Measurements from ENCODE around the gene NCAPG2.

NCAPG2 gene

DNA sequence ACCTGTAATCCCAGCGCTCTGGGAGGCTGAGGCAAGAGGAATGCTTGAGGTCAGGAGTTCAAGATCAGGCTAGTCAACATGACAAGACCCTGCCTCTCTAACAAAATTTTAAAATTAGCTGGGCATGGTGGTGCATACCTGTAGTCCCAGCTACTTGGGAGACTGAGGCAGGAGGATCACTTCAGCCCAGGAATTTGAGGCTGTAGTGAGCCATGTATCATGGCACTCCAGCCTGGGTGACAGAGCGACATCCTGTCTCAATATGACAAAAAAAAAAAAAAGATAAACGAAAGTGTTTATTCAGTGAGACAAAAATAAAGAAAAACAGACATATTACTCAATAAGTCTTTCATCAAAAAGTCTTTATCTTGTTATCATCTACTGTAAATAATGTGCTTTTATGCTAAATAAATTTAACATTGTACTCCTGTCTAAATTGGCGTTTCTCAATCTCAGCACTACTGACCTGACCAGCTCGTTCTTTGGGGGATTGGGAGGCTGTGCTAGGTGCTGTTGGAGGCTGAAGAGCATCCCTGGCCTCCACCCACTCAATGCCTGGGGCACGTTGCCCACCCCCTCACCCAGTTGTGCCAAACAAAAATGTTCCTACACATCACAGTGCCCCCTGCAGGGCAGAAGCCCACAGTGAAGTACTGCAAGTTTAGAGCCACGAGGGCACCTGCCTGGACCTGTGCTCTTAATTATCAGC, 57.7 kb downstream of the NCAPG2 start:
- TF ChIP-seq, protein P1, sequence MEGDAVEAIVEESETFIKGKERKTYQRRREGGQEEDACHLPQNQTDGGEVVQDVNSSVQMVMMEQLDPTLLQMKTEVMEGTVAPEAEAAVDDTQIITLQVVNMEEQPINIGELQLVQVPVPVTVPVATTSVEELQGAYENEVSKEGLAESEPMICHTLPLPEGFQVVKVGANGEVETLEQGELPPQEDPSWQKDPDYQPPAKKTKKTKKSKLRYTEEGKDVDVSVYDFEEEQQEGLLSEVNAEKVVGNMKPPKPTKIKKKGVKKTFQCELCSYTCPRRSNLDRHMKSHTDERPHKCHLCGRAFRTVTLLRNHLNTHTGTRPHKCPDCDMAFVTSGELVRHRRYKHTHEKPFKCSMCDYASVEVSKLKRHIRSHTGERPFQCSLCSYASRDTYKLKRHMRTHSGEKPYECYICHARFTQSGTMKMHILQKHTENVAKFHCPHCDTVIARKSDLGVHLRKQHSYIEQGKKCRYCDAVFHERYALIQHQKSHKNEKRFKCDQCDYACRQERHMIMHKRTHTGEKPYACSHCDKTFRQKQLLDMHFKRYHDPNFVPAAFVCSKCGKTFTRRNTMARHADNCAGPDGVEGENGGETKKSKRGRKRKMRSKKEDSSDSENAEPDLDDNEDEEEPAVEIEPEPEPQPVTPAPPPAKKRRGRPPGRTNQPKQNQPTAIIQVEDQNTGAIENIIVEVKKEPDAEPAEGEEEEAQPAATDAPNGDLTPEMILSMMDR (IDR thresholded peaks at IDR 0.05; ENCODE audit: insufficient read depth, low read length, poor library complexity, severe bottlenecking): peak; percentile 62
- Histone ChIP-seq H3K27me3 (replicated peaks; ENCODE audit: control insufficient read depth, insufficient read depth, low read length) (no peaks in the 10 kb centered on the region), H3K36me3 (ENCODE audit: control insufficient read depth, insufficient read depth, low read length) (peaks cover 6% of the 10 kb centered on the region), H3K4me3 (replicated peaks; ENCODE audit: low read depth, low read length) (no peak overlapping the region)
- no peak for DNase-seq (ENCODE audit: extremely low read depth, insufficient read length)

DNA sequence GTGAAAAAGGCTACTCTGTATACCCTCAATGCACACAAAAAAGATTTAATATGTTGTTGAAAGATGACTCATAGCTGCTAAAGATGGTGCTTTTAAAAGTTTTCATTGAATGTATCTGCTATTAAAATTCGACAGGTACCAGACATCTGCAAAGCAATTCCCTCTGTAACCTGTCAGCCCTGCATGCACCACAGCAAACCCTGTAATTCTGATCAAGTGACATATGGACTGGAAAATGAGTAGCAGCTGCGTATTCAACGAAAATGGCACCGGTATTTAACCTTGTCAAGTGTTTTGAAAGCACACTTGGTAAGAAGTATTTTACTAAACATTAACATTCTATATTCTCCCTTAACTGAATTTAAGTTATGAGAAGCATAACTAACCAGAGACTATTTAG, 58.8 kb downstream of the NCAPG2 start:
- TF ChIP-seq, protein P1 (IDR thresholded peaks at IDR 0.05; ENCODE audit: insufficient read depth, low read length, poor library complexity, severe bottlenecking): no peak
- no peaks in the 10 kb centered on the region for H3K27me3 ChIP-seq (replicated peaks; ENCODE audit: control insufficient read depth, insufficient read depth, low read length)

DNA sequence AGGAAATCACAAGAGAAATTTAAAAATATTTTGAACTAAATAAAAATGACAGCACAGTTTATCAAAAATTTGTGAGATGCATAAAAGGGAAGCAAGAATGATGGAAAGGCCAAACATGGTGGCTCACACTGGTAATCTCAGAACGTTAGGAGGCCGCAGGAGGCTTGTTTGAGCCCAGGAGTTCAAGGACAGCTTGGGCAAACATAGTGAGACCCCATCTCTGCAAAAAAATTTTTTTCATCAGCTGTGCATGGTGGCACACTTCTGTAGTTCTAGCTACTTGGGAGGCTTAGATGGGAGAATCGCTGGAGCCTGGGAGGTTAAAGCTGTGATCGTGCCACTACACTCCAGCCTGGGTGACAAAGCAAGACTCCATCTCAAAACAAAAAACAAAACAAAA, 62.5 kb downstream of the NCAPG2 start:
- no peak for DNase-seq (ENCODE audit: extremely low read depth, insufficient read length)
- TF ChIP-seq, protein P1 (IDR thresholded peaks at IDR 0.05; ENCODE audit: insufficient read depth, low read length, poor library complexity, severe bottlenecking): no peak
- peaks cover 3% of the 10 kb centered on the region for H3K36me3 ChIP-seq (ENCODE audit: control insufficient read depth, insufficient read depth, low read length)
- H3K4me3 ChIP-seq (replicated peaks; ENCODE audit: low read depth, low read length): no peak overlapping the region
- no peaks in the 10 kb centered on the region for H3K27me3 ChIP-seq (replicated peaks; ENCODE audit: control insufficient read depth, insufficient read depth, low read length)

More for the DNA sequence above, 58.8 kb downstream of the NCAPG2 start:
- no peak overlapping the region for H3K4me3 ChIP-seq (replicated peaks; ENCODE audit: low read depth, low read length)
- no peak for DNase-seq (ENCODE audit: extremely low read depth, insufficient read length)
- H3K36me3 ChIP-seq (ENCODE audit: control insufficient read depth, insufficient read depth, low read length): peaks cover 4% of the 10 kb centered on the region

DNA sequence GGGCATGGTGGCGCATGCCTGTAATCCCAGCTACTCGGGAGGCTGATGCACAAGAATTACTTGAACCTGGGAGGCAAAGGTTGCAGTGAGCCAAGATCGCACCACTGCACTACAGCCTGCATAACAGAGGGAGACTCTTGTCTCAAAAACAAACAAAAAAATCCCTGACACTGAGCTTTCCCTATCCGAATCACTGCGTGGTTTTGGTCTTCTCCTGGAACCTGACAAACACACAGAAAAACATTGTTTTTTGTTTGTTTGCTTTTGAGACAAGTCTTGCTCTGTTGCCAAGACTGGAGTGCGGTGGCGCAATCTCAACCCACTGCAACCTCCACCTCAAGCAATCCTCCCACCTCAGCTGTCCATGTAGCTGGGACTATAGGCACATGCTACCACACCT, 66.6 kb downstream of the NCAPG2 start:
- no peaks in the 10 kb centered on the region for H3K27me3 ChIP-seq (replicated peaks; ENCODE audit: control insufficient read depth, insufficient read depth, low read length)
- TF ChIP-seq, protein P1 (IDR thresholded peaks at IDR 0.05; ENCODE audit: insufficient read depth, low read length, poor library complexity, severe bottlenecking): no peak
- peaks cover 1% of the 10 kb centered on the region; the same call in 1 of the 2 replicates for H3K36me3 ChIP-seq (ENCODE audit: control insufficient read depth, insufficient read depth, low read length)
- H3K4me3 ChIP-seq (replicated peaks; ENCODE audit: low read depth, low read length): no peak overlapping the region
- DNase-seq (ENCODE audit: extremely low read depth, insufficient read length): no peak

DNA sequence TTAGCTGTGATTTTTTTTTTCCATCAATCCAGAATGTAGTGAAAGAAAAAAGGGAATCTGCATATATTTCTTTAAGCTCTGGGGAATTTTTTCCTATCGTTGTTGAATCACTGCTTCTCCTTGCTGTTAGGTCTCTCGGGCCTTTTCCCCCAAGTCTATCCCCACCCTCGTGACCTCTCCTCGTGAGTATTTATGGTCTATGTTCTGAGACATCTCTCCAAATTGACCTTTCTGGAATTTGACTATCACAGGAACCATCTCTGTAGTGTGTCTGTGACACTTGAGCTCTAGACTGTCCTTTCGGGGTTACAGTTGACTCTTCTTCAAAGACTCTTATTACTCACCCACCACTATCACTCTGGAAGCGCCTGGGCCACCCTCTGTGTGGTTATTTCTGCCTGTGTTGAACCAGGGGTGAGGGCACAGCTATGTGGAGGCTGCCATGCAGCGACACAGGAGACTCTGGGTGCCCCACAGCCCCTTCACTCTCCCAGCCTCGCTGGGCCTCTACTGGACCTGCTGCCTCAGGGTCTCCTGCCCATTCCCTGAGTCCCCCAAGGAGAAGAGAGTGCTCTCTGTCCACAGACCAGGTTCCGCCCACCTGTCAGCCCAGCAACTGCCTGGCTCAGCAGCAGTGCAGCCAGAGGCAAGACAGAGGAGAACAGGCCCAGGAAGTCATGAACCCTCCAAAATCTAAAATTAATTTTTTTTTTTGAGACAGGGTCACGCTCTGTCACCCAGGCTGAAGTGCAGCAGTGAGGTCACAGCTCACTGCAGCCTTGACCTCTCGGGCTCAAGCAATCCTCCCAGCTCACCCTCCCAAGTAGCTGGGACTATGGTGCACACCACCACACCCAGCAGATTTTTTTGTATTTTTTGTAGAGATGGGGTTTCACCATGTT, 71.3 kb downstream of the NCAPG2 start:
- DNase-seq (ENCODE audit: extremely low read depth, insufficient read length): peak; percentile 59
- TF ChIP-seq, protein P1 (IDR thresholded peaks at IDR 0.05; ENCODE audit: insufficient read depth, low read length, poor library complexity, severe bottlenecking): no peak
- peaks cover 8% of the 10 kb centered on the region for H3K36me3 ChIP-seq (ENCODE audit: control insufficient read depth, insufficient read depth, low read length)
- no peak overlapping the region for H3K4me3 ChIP-seq (replicated peaks; ENCODE audit: low read depth, low read length)
- H3K27me3 ChIP-seq (replicated peaks; ENCODE audit: control insufficient read depth, insufficient read depth, low read length): no peaks in the 10 kb centered on the region
